HepG2 (cell line): Measurements from ENCODE around the gene DDX6. TPM values are rescaled to one million over a fixed set of nuclear protein-coding genes. Genes with fewer than 3 reads are reported as not detected.

Experiments
- ATAC-seq: fragments of 200-7000 bp; cut with Tn5 transposase; 3 replicates; pipeline ENCODE4 v1.9.1; 2020; ENCODE audit warnings: mild to moderate bottlenecking, moderate library complexity
- BruUV-seq: library from RNA; stranded (reverse); fragments of 400-500 nt; replicated peaks from 2 replicates; lab custom pipeline; 2021; lab: Mats Ljungman, UMichigan
- CTCF ChIA-PET: fragments of 300-600 bp; formaldehyde crosslinking; extraction: SDS; loops from one replicate; lab custom pipeline; 2021; ENCODE audit warnings: low total read pairs, inconsistent platforms, low intra/inter-chr PET ratio; lab: Yijun Ruan, JAX
- POLR2A ChIA-PET: fragments of 350-600 bp; sonication (Branson Sonifier 250); formaldehyde crosslinking; loops from one replicate; lab custom pipeline; 2020; ENCODE audit warnings: antibody characterized with exemption, inconsistent platforms; lab: Yijun Ruan, JAX
- DNase-seq: peaks from one replicate; pipeline ENCODE4 v3.0.0-alpha.2; 2015; ENCODE audit warnings: low spot score
- FAIRE-seq: peaks from 3 replicates; lab custom pipeline; 2011; peaks lifted over from hg19 to GRCh38; lab: Jason Lieb, UNC
- H2AFZ ChIP-seq: one replicate; pipeline ENCODE4 v1.6.1; 2011; ENCODE audit warnings: low read length, inconsistent platforms
- H3K27ac ChIP-seq: fragments of 300-600 bp; 3 replicates; pipeline ENCODE4 v1.8.0; 2011; ENCODE audit warnings: mixed run types, mild to moderate bottlenecking, mixed read lengths, low read length, inconsistent platforms; ENCODE audit not compliant: insufficient read depth; ENCODE audit errors: extremely low read length
- H3K27me3 ChIP-seq, 2 experiments: fragments of 200-600 bp in 1 of 2; 2 replicates in 1 of 2; 3 replicates in 1 of 2; pipeline versions ENCODE4 v1.6.0 to v1.8.0; 2011; ENCODE audit warnings: low read length in 2 of 2, mild to moderate bottlenecking in 2 of 2, moderate library complexity in 2 of 2, inconsistent platforms in 1 of 2; ENCODE audit not compliant: insufficient read depth in 2 of 2, control insufficient read depth in 1 of 2
- H3K36me3 ChIP-seq, 2 experiments: fragments of 200-600 bp in 1 of 2; replicated peaks in 1 of 2; 2 replicates in 1 of 2; 3 replicates in 1 of 2; pipeline versions ENCODE4 v1.5.1 to v1.8.0; 2011; ENCODE audit warnings: low read length in 2 of 2, inconsistent platforms in 1 of 2; ENCODE audit not compliant: insufficient read depth in 2 of 2, control insufficient read depth in 1 of 2
- H3K4me1 ChIP-seq: 2 replicates; pipeline ENCODE4 v1.5.1; 2012; ENCODE audit warnings: low read length, inconsistent platforms; ENCODE audit not compliant: insufficient read depth
- H3K4me2 ChIP-seq: 2 replicates; pipeline ENCODE4 v1.6.0; 2011; ENCODE audit warnings: low read depth, low read length, inconsistent platforms
- H3K4me3 ChIP-seq, 3 experiments: fragments of 200-600 bp in 1 of 3; sonication (generic), shearing (Covaris generic) in 1 of 3; replicated peaks in 1 of 3; 2 replicates each; pipeline ENCODE4 v1.5.1; 2011 to 2016; ENCODE audit warnings: low read length in 3 of 3, inconsistent platforms in 2 of 3, low read depth in 2 of 3, mild to moderate bottlenecking in 2 of 3, control low read depth in 1 of 3, mixed read lengths in 1 of 3; ENCODE audit not compliant: insufficient read depth in 1 of 3
- H3K79me2 ChIP-seq: one replicate; pipeline ENCODE4 v1.6.1; 2011; ENCODE audit warnings: low read length, inconsistent platforms; ENCODE audit not compliant: insufficient read depth
- H3K9ac ChIP-seq: 2 replicates; pipeline ENCODE4 v1.6.0; 2011; ENCODE audit warnings: mild to moderate bottlenecking, low read depth, low read length, inconsistent platforms; ENCODE audit not compliant: insufficient read depth
- H3K9me3 ChIP-seq: 2 replicates; pipeline ENCODE4 v1.5.1; 2012; ENCODE audit warnings: mild to moderate bottlenecking, low read length
- H4K20me1 ChIP-seq: 2 replicates; pipeline ENCODE4 v1.6.0; 2011; ENCODE audit warnings: inconsistent platforms, mild to moderate bottlenecking, low read length, moderate library complexity; ENCODE audit not compliant: insufficient read depth
- GZF1 ChIP-seq: sonication (generic); formaldehyde crosslinking; IDR thresholded peaks from 2 replicates; pipeline ENCODE4 v1.5.1; 2020; ENCODE audit warnings: mild to moderate bottlenecking, missing genetic modification reagents
- IRX3 ChIP-seq: sonication (generic); formaldehyde crosslinking; IDR thresholded peaks from 2 replicates; pipeline ENCODE4 v1.8.1; 2023; ENCODE audit warnings: mild to moderate bottlenecking, low read depth, missing genetic modification reagents, borderline replicate concordance
- JUND ChIP-seq: sonication (generic); formaldehyde crosslinking; IDR thresholded peaks from 2 replicates; pipeline ENCODE4 v1.8.0; 2022; ENCODE audit warnings: mild to moderate bottlenecking, missing genetic modification reagents
- NFYB ChIP-seq: sonication (generic); formaldehyde crosslinking; IDR thresholded peaks from 2 replicates; pipeline ENCODE4 v1.4.0; 2020; ENCODE audit warnings: missing genetic modification reagents
- PRDM4 ChIP-seq: sonication (generic); formaldehyde crosslinking; IDR thresholded peaks from 2 replicates; pipeline ENCODE4 v1.9.0; 2021; ENCODE audit warnings: missing genetic modification reagents, borderline replicate concordance
- PRMT3 ChIP-seq: sonication (generic); formaldehyde crosslinking; IDR thresholded peaks from 2 replicates; pipeline ENCODE4 v1.8.1; 2022; ENCODE audit warnings: low read depth, mild to moderate bottlenecking, moderate library complexity, missing genetic modification reagents, borderline replicate concordance
- TEF ChIP-seq: sonication (generic); formaldehyde crosslinking; IDR thresholded peaks from 2 replicates; pipeline ENCODE4 v1.5.0; 2020; ENCODE audit warnings: missing genetic modification reagents
- ZSCAN31 ChIP-seq: sonication (generic); formaldehyde crosslinking; IDR thresholded peaks from 2 replicates; pipeline ENCODE4 v1.5.0; 2020; ENCODE audit warnings: low read depth, mild to moderate bottlenecking, missing genetic modification reagents
- WGBS: methylation state at CpG from one replicate; pipeline ENCODE4 v1.1.6; 2017; ENCODE audit warnings: low lambda C conversion rate; 5-methylcytosine and 5-hydroxymethylcytosine counted together
- in situ Hi-C: cut with HindIII; loops from 2 replicates; pipeline ENCODE4 v1.10.0; 2017; ENCODE audit warnings: low pct_unique_long_range_greater_than_20kb; ENCODE audit not compliant: extremely low pct_ligation_motif_present
- intact Hi-C: fragments of 100-400 bp; cut with micrococcal nuclease; formaldehyde crosslinking; loops from one replicate; pipeline ENCODE4 v1.10.0; 2022; ENCODE audit not compliant: unreplicated experiment
- polyA plus RNA-seq, 8 experiments: library from polyadenylated mRNA; depleted of rRNA in 3 of 8; stranded (reverse) in 7 of 8; unstranded in 1 of 8; fragments of >200 nt; fragmentation: Illumina TruSeq in 4 of 8; extraction: Trizol in 4 of 8; gene quantifications; 2 replicates each; pipeline versions ENCODE4 v1.2.1 to v1.2.3, GENCODE V29; 2011 to 2016; ENCODE audit warnings: low read depth in 4 of 8, missing spikeins in 1 of 8, mixed read lengths in 1 of 8; ENCODE audit not compliant: insufficient read depth in 1 of 8
- total RNA-seq, 5 experiments: library from RNA; depleted of rRNA; stranded (reverse); fragments of >200 nt; fragmentation: Illumina TruSeq; extraction: Trizol; gene quantifications; 2 replicates each; pipeline ENCODE4 v1.2.3, GENCODE V29; 2016; ENCODE audit warnings: low read depth in 1 of 5
- TF ChIP-seq, protein P1 (sequence below): sonication (generic); formaldehyde crosslinking; IDR thresholded peaks from 2 replicates; pipeline ENCODE4 v1.4.0; 2020; ENCODE audit warnings: missing genetic modification reagents, mild to moderate bottlenecking, borderline replicate concordance
- TF ChIP-seq, protein P2 (sequence below): sonication (generic); formaldehyde crosslinking; IDR thresholded peaks from 2 replicates; pipeline ENCODE4 v1.5.1; 2020; ENCODE audit warnings: missing genetic modification reagents, mild to moderate bottlenecking, borderline replicate concordance

The DDX6 gene
- total and polyA plus RNA-seq, 2 of the 13 experiments (the other 11 are each of a cell fraction or from before 2014, with no cell fraction given), result 20.9 to 59.2 TPM

DNA sequence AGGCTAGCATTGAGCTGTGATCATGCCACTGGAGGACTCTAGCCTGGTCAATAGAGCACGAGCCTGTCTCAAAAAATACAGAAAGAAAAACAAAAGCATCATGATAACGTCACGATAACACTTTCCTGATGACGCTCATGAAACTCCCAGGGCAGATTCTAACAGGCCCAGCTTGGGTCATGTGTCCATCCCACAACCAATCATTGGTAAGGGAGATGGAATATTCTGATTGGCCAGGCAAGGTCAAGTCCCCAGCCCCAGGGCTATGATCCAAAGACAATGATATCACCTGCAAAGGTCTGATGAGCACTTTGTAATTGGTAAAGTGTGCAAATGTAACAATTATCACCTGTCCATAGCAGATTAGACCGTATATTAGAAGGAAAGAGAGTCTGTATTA lies 21.5 kb upstream of the DDX6 start:
- DNase-seq (no peak), FAIRE-seq (no peak), ATAC-seq (no peak)
- WGBS, result 35% methylated on average over 3 of the region's 5 CpGs
- TF ChIP-seq TEF (CRISPR knock-in tag), result no peak
- no peak for TF ChIP-seq ZSCAN31 (CRISPR knock-in tag)
- TF ChIP-seq, protein P1, sequence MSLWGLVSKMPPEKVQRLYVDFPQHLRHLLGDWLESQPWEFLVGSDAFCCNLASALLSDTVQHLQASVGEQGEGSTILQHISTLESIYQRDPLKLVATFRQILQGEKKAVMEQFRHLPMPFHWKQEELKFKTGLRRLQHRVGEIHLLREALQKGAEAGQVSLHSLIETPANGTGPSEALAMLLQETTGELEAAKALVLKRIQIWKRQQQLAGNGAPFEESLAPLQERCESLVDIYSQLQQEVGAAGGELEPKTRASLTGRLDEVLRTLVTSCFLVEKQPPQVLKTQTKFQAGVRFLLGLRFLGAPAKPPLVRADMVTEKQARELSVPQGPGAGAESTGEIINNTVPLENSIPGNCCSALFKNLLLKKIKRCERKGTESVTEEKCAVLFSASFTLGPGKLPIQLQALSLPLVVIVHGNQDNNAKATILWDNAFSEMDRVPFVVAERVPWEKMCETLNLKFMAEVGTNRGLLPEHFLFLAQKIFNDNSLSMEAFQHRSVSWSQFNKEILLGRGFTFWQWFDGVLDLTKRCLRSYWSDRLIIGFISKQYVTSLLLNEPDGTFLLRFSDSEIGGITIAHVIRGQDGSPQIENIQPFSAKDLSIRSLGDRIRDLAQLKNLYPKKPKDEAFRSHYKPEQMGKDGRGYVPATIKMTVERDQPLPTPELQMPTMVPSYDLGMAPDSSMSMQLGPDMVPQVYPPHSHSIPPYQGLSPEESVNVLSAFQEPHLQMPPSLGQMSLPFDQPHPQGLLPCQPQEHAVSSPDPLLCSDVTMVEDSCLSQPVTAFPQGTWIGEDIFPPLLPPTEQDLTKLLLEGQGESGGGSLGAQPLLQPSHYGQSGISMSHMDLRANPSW (CRISPR knock-in tag), result no peak
- no peak for TF ChIP-seq IRX3 (CRISPR knock-in tag)
- TF ChIP-seq NFYB (CRISPR knock-in tag), result no peak
- no peak for TF ChIP-seq PRMT3 (CRISPR knock-in tag)
- no peak for TF ChIP-seq PRDM4 (CRISPR knock-in tag)
- TF ChIP-seq, protein P2, sequence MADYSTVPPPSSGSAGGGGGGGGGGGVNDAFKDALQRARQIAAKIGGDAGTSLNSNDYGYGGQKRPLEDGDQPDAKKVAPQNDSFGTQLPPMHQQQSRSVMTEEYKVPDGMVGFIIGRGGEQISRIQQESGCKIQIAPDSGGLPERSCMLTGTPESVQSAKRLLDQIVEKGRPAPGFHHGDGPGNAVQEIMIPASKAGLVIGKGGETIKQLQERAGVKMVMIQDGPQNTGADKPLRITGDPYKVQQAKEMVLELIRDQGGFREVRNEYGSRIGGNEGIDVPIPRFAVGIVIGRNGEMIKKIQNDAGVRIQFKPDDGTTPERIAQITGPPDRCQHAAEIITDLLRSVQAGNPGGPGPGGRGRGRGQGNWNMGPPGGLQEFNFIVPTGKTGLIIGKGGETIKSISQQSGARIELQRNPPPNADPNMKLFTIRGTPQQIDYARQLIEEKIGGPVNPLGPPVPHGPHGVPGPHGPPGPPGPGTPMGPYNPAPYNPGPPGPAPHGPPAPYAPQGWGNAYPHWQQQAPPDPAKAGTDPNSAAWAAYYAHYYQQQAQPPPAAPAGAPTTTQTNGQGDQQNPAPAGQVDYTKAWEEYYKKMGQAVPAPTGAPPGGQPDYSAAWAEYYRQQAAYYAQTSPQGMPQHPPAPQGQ, result no peak
- no peak for TF ChIP-seq GZF1
- no peak for TF ChIP-seq JUND (CRISPR knock-in tag)
- intact Hi-C loops, result no loop called here
- Histone ChIP-seq H3K36me3 (no peaks in the 10 kb centered on the region), H4K20me1 (no peaks in the 10 kb centered on the region), H3K4me3 (no peak overlapping the region), H3K4me2 (no peak overlapping the region), H3K9ac (no peak overlapping the region), H2AFZ (no peak overlapping the region), H3K27ac (no peak overlapping the region), H3K4me1 (no peaks in the 10 kb centered on the region), H3K27me3 (no peaks in the 10 kb centered on the region; a peak in 1 of 5 replicates), H3K9me3 (no peaks in the 10 kb centered on the region), H3K79me2 (no peaks in the 10 kb centered on the region)
- in situ Hi-C loops, result no loop called here
- no TSS peak for BruUV-seq
- CTCF ChIA-PET, result no interaction called here
- POLR2A ChIA-PET, result no interaction called here
